Activated CD8-positive, alpha-beta T cell treated with anti-CD3 and anti-CD28 coated beads for 36 hours (primary cell): Measurements from ENCODE around the gene ALPK3. TPM values are rescaled to one million over a fixed set of nuclear protein-coding genes. Genes with fewer than 3 reads are reported as not detected.

Experiments used
- ATAC-seq: fragments of 200-7000 bp; cut with Tn5 transposase; one replicate; pipeline ENCODE4 v1.10.0; 2021; ENCODE audit warnings: mild to moderate bottlenecking, moderate library complexity
- CTCF ChIA-PET: fragments of 350-600 bp; sonication (Branson Sonifier 250); formaldehyde crosslinking; loops from one replicate; lab custom pipeline; 2021; ENCODE audit warnings: antibody characterized with exemption; lab: Charles Lee
- POLR2A ChIA-PET: fragments of 350-600 bp; sonication (Branson Sonifier 250); formaldehyde crosslinking; loops from one replicate; lab custom pipeline; 2021; ENCODE audit warnings: antibody characterized with exemption; lab: Charles Lee
- DNase-seq: peaks from one replicate; pipeline ENCODE4 v3.0.0-alpha.2; 2020
- H3K27ac Mint-ChIP-seq: one replicate; pipeline ENCODE4 v1.8.0; 2021; ENCODE audit warnings: mild to moderate bottlenecking, mixed read lengths
- H3K27me3 Mint-ChIP-seq: one replicate; pipeline ENCODE4 v1.8.0; 2021; ENCODE audit warnings: mixed read lengths
- H3K36me3 Mint-ChIP-seq: one replicate; pipeline ENCODE4 v1.8.0; 2021; ENCODE audit warnings: low read depth, mixed read lengths
- H3K4me1 Mint-ChIP-seq: one replicate; pipeline ENCODE4 v1.8.0; 2021; ENCODE audit warnings: low read depth, mixed read lengths
- H3K4me3 Mint-ChIP-seq: one replicate; pipeline ENCODE4 v1.8.0; 2021; ENCODE audit warnings: mild to moderate bottlenecking, moderate library complexity, mixed read lengths
- H3K9me3 Mint-ChIP-seq: one replicate; pipeline ENCODE4 v1.8.0; 2021; ENCODE audit warnings: mixed read lengths
- intact Hi-C: fragments of 100-400 bp; cut with micrococcal nuclease; formaldehyde crosslinking; loops from one replicate; pipeline ENCODE4 v1.10.0; 2022
- total RNA-seq, 2 experiments: library from RNA; stranded (reverse); gene quantifications; one replicate each; pipeline ENCODE4 v1.2.3, GENCODE V29; 2021
- TF ChIP-seq, protein P1 (sequence below): fragments of 200-600 bp; IDR thresholded peaks from one replicate; pipeline ENCODE4 v1.8.0; 2022; ENCODE audit warnings: antibody characterized with exemption, mild to moderate bottlenecking

ALPK3 gene
- total RNA-seq, 2 experiments from 2014 or later: 0.04 to 0.16 TPM

- H3K27me3 Mint-ChIP-seq: peaks cover 4% of the 10 kb centered on the region
- ChIA-PET POLR2A (interaction anchor here (1.5 kb wide), 1 partner anchor 11 kb away, joined by 4 read pairs; no protein-coding TSS in a partner anchor), CTCF (interaction anchor here (1.0 to 1.9 kb wide), 2 partner anchors 8 to 11 kb away, joined by 4 to 9 read pairs; no protein-coding TSS in a partner anchor)
- ATAC-seq (no peak), DNase-seq (no peak)
- H3K4me1 Mint-ChIP-seq: no peaks in the 10 kb centered on the region
- H3K27ac Mint-ChIP-seq: no peak overlapping the region
- H3K9me3 Mint-ChIP-seq: no peaks in the 10 kb centered on the region
- intact Hi-C loops: no loop called here
- TF ChIP-seq, protein P1, sequence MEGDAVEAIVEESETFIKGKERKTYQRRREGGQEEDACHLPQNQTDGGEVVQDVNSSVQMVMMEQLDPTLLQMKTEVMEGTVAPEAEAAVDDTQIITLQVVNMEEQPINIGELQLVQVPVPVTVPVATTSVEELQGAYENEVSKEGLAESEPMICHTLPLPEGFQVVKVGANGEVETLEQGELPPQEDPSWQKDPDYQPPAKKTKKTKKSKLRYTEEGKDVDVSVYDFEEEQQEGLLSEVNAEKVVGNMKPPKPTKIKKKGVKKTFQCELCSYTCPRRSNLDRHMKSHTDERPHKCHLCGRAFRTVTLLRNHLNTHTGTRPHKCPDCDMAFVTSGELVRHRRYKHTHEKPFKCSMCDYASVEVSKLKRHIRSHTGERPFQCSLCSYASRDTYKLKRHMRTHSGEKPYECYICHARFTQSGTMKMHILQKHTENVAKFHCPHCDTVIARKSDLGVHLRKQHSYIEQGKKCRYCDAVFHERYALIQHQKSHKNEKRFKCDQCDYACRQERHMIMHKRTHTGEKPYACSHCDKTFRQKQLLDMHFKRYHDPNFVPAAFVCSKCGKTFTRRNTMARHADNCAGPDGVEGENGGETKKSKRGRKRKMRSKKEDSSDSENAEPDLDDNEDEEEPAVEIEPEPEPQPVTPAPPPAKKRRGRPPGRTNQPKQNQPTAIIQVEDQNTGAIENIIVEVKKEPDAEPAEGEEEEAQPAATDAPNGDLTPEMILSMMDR: no peak
- H3K4me3 Mint-ChIP-seq: no peak overlapping the region
- peaks cover 4% of the 10 kb centered on the region for H3K36me3 Mint-ChIP-seq
These were observed 6.0 kb upstream of the ALPK3 start for GRCh38 chr15:84811151-84811550.

GRCh38 chr15:84811828-84812227 lies 5.3 kb upstream of the ALPK3 start:
- intact Hi-C loops: no loop called here

DNA sequence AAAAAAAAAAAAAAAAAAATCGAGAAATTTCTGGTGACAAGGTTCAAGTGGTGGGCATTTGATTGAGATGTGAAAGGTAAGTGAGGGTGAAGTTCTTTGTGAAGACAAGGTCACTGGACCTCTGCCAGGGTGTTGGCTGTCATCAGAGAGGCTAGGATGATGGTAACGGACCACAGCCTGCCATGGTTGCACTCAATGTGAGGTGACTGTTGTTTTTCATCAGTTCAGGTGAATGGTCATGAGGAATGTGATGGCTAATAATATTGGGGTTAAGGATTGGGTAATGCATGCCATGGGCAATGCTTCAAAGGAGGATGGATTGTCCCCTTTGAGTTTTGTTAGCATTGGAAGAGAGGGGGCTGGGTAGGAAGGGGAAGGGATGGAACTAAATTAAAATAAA lies 4.3 kb upstream of the ALPK3 start:
- ATAC-seq: no peak
- CTCF ChIA-PET: no interaction called here
- H3K27ac Mint-ChIP-seq: no peak overlapping the region

More at GRCh38 chr15:84811828-84812227, 5.3 kb upstream of the ALPK3 start:
- H3K9me3 Mint-ChIP-seq: no peaks in the 10 kb centered on the region
- POLR2A ChIA-PET: interaction anchor here (1.5 kb wide), 1 partner anchor 10 kb away, joined by 4 read pairs; no protein-coding TSS in a partner anchor
- TF ChIP-seq, protein P1: no peak
- H3K27ac Mint-ChIP-seq: no peak overlapping the region
- ATAC-seq (no peak), DNase-seq (no peak)
- peaks cover 7% of the 10 kb centered on the region for H3K27me3 Mint-ChIP-seq
- H3K4me3 Mint-ChIP-seq: no peak overlapping the region
- peaks cover 2% of the 10 kb centered on the region for H3K36me3 Mint-ChIP-seq
- peaks cover 3% of the 10 kb centered on the region for H3K4me1 Mint-ChIP-seq
- CTCF ChIA-PET: no interaction called here

GRCh38 chr15:84813435-84813834 lies 3.7 kb upstream of the ALPK3 start:
- DNase-seq: no peak
- H3K4me1 Mint-ChIP-seq: peaks cover 8% of the 10 kb centered on the region
- no peaks in the 10 kb centered on the region for H3K36me3 Mint-ChIP-seq
- ChIA-PET CTCF (no interaction called here), POLR2A (no interaction called here)
- no peak for ATAC-seq
- H3K27ac Mint-ChIP-seq: no peak overlapping the region
- no peaks in the 10 kb centered on the region for H3K9me3 Mint-ChIP-seq
- TF ChIP-seq, protein P1: no peak
- peaks cover 9% of the 10 kb centered on the region for H3K27me3 Mint-ChIP-seq
- H3K4me3 Mint-ChIP-seq: no peak overlapping the region
- intact Hi-C loops: no loop called here

More for the DNA sequence above, 4.3 kb upstream of the ALPK3 start:
- H3K36me3 Mint-ChIP-seq: peaks cover 2% of the 10 kb centered on the region
- H3K9me3 Mint-ChIP-seq: no peaks in the 10 kb centered on the region
- no peak overlapping the region for H3K4me3 Mint-ChIP-seq
- intact Hi-C loops: no loop called here
- H3K27me3 Mint-ChIP-seq: peaks cover 7% of the 10 kb centered on the region
- TF ChIP-seq, protein P1: no peak
- no peak for DNase-seq
- POLR2A ChIA-PET: no interaction called here
- peaks cover 3% of the 10 kb centered on the region for H3K4me1 Mint-ChIP-seq

DNA sequence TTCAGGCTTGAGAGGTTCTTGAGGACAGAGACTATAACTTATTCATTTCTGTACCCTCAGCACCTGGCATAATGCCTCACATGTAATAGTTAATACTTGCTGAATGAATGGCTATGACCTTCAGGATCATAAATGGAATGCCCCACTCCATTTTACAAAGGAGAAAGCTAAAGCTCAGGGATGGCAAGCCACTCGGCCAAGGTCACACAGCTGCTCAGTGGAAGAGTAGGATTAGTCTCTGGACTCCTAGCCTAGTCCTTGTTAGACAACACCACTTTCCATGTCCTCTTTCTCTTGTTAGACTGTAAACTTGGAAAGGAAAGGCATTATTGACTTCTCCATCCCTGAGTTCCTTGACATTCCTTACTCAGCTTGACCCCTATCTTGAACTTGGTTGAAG lies 3.2 kb upstream of the ALPK3 start:
- POLR2A ChIA-PET: no interaction called here

More for the DNA sequence above, 3.2 kb upstream of the ALPK3 start:
- TF ChIP-seq, protein P1: no peak
- H3K4me3 Mint-ChIP-seq: no peak overlapping the region
- CTCF ChIA-PET: no interaction called here
- ATAC-seq (no peak), DNase-seq (no peak)
- peaks cover 8% of the 10 kb centered on the region for H3K4me1 Mint-ChIP-seq
- H3K36me3 Mint-ChIP-seq: no peaks in the 10 kb centered on the region
- intact Hi-C loops: no loop called here
- no peak overlapping the region for H3K27ac Mint-ChIP-seq
- no peaks in the 10 kb centered on the region for H3K9me3 Mint-ChIP-seq
- peaks cover 9% of the 10 kb centered on the region for H3K27me3 Mint-ChIP-seq
